Measurements from ENCODE around the gene MDM4.

The MDM4 gene

DNA sequence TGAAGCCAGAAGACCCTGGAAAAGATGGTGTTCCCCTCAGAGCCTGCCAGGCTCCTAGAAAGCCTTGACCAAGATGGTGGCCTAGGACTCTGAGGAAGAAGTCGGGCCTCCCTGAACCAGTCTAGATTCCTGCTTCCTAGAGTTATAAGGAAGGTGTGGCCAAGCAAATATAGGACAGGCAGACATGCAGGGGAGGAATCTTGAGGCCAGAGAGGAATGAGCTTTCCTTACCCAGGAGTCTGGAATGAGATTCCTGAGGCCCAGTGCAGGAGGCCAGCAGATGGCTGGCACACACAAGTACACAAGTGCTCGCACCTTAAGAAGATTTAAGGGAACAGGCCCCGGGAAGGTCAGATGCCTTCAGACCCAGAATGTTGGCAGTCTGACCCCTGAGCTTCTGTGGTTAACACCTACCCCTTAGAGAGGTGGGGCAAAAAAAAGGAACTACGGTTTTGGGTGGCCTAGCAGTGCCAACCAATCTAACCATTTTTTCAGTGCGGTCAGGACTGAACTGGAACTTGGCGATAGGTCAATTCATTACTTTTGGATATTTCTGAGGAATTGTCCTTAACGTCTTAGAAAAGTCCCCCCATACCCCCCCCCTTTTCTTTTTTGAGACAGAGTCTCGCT, 73.3 kb downstream of the MDM4 start:
- DNase-seq (ENCODE audit: low spot score), result no peak
- TF ChIP-seq, protein P1, sequence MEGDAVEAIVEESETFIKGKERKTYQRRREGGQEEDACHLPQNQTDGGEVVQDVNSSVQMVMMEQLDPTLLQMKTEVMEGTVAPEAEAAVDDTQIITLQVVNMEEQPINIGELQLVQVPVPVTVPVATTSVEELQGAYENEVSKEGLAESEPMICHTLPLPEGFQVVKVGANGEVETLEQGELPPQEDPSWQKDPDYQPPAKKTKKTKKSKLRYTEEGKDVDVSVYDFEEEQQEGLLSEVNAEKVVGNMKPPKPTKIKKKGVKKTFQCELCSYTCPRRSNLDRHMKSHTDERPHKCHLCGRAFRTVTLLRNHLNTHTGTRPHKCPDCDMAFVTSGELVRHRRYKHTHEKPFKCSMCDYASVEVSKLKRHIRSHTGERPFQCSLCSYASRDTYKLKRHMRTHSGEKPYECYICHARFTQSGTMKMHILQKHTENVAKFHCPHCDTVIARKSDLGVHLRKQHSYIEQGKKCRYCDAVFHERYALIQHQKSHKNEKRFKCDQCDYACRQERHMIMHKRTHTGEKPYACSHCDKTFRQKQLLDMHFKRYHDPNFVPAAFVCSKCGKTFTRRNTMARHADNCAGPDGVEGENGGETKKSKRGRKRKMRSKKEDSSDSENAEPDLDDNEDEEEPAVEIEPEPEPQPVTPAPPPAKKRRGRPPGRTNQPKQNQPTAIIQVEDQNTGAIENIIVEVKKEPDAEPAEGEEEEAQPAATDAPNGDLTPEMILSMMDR (IDR thresholded peaks at IDR 0.05; ENCODE audit: borderline replicate concordance, control extremely low read depth, extremely low read depth, insufficient read depth, missing control alignments), result no peak
- in situ Hi-C loops (cut with MboI; ENCODE audit: low sequenced_read_pairs, unreplicated experiment), result loop anchor here (10.0 kb wide), 1 partner anchor 85 kb away; no protein-coding TSS in a partner anchor

DNA sequence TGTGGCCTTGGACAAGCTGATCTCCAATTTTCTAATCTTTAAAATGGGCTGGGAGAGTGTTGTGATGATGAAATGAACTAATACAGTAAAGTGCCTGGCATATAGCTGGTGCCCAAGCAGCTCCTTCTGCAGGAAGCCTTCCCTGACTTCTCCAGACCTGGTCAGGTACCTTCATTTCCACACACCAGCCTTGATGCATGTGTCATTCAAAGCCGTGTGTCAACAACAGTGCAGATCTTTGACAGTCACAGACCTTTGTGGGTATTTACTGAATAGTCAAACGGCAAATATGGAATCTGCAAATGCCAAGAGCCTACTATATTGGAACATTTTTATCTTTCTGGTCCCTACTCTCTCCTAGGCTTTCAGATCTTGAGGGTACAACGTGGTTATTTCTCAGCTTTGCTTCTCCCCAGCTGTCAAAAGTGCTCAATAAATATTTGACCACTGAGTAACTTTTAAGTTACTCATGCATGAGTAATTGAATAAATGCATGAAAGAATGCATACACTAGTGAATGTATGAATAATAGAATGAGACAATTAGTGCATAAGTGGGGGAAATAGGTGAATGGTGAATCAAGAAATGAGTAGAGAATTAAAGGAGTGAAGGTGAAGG, 75.4 kb downstream of the MDM4 start:
- TF ChIP-seq, protein P1 (IDR thresholded peaks at IDR 0.05; ENCODE audit: borderline replicate concordance, control extremely low read depth, extremely low read depth, insufficient read depth, missing control alignments), result no peak
- in situ Hi-C loops (cut with MboI; ENCODE audit: low sequenced_read_pairs, unreplicated experiment), result loop anchor here (10.0 kb wide), 1 partner anchor 83 kb away; no protein-coding TSS in a partner anchor
- no peak for DNase-seq (ENCODE audit: low spot score)

DNA sequence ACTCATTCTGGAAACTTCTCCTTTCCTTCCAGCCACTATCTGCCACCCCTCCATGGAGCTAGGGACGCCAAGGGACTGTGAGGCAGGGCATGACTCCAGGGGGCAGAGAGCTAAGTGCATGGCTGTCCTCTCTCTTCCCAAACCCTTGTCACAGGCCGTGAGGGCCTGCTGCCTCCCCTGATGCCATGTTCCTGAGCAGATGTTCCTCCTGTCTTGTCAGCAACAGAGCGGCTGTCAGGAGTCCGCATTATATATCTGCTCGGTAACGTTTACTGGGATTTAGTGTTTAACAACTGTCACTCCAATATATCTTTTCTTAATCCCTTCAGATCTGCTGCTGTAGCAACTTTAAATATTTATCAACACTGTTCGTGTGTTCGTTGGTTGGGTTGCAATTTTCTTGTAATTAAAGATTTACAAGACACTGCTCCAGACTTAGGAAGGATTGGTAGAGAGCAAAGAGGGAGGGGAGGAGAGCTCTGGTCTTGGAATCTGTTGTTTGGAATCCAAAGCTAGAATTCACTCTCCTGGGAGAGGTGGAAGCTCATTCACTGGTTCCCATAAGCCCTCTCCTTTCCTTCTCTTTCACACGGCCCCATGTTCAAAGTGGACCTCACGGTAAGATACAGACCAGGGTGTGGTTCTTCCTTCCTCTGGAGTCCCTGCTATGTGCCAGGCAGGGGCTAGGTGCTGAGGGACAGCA, 76.2 kb downstream of the MDM4 start:
- no peak for DNase-seq (ENCODE audit: low spot score)
- TF ChIP-seq, protein P1 (IDR thresholded peaks at IDR 0.05; ENCODE audit: borderline replicate concordance, control extremely low read depth, extremely low read depth, insufficient read depth, missing control alignments), result no peak
- in situ Hi-C loops (cut with MboI; ENCODE audit: low sequenced_read_pairs, unreplicated experiment), result loop anchor here (10.0 kb wide), 1 partner anchor 82 kb away; no protein-coding TSS in a partner anchor

DNA sequence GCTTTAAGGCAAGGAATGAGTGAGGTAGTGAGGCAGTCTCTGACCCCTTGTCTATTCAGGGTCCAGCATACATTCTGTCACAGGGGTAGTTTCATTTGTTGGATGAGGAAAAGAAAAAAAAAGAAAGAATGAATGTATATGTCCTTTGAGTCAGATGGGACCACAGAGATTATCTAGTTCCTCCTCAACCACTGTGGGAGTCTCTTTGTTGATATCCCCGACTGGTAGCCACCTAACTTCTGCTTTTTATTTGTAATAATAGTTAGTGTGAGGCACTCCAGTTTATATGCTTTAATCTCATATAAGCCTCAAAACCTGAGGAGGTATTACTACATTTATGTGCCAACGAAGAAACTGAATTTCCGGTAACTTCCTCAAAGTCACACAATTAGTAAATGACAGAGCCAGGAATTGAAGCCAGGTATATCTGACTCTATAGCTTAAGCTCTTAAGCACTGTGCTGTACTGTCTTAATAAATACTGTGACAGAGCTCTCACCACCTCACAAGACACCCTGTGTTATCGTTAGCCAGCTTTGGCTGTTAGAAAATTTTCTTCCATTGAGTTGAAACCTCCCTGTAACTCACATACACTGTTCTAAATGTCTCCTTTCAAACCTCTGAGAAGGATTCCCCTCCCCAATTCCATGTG, 82.2 kb downstream of the MDM4 start:
- TF ChIP-seq, protein P1 (IDR thresholded peaks at IDR 0.05; ENCODE audit: borderline replicate concordance, control extremely low read depth, extremely low read depth, insufficient read depth, missing control alignments), result no peak
- in situ Hi-C loops (cut with MboI; ENCODE audit: low sequenced_read_pairs, unreplicated experiment), result loop anchor here (10.0 kb wide), 1 partner anchor 76 kb away; no protein-coding TSS in a partner anchor
- no peak for DNase-seq (ENCODE audit: low spot score)

DNA sequence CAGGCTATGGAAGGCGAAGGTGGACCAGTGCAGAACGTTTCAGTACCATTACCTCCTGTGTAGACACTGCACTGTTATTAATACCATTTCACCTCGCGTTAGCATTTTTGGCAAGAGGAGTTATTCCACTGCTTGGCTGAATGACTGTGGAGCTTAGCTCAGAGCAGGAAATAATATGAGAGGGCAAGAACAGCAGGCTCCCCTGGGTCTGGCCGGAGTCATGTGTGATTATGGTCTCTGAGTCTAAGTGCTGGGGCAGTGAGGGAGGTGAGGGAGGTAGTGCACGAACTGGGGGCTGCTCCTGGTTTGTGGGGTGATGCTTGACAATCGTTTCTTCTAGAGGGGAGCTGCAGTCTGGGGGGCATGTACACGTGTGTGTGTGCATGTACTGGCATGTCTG, 82.9 kb downstream of the MDM4 start:
- in situ Hi-C loops (cut with MboI; ENCODE audit: low sequenced_read_pairs, unreplicated experiment), result loop anchor here (10.0 kb wide), 1 partner anchor 76 kb away; no protein-coding TSS in a partner anchor
- no peak for DNase-seq (ENCODE audit: low spot score)
- TF ChIP-seq, protein P1 (IDR thresholded peaks at IDR 0.05; ENCODE audit: borderline replicate concordance, control extremely low read depth, extremely low read depth, insufficient read depth, missing control alignments), result no peak

DNA sequence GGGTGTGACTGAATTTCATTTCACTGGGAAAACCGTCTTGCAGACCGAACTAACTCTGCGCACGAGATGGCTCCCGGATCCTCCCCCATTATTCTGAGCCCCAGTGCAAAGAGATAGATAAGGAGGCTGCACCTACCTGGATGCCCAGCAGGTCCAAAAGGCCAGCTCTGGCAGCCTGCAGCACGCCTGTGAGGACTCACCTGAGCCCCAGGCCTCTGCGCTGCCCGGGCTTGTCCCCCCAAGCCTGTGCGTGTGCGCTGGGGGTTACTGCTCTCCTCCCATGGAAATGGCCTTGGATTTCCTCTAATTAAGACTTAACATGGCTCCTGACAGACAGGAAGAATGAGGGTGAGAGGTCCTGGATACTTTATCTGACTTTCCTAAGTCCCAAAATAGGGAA, 83.4 kb downstream of the MDM4 start:
- TF ChIP-seq, protein P1 (IDR thresholded peaks at IDR 0.05; ENCODE audit: borderline replicate concordance, control extremely low read depth, extremely low read depth, insufficient read depth, missing control alignments), result no peak

More for the DNA sequence above, 83.4 kb downstream of the MDM4 start:
- DNase-seq (ENCODE audit: low spot score), result no peak
- in situ Hi-C loops (cut with MboI; ENCODE audit: low sequenced_read_pairs, unreplicated experiment), result loop anchor here (10.0 kb wide), 1 partner anchor 75 kb away; no protein-coding TSS in a partner anchor
